NB4 (cell line): ENCODE data around the gene NT5DC1.

Experiments used
- DNase-seq: peaks from one replicate; pipeline ENCODE4 v3.0.0; 2010; ENCODE audit warnings: low read depth
- H3K4me3 ChIP-seq: one replicate; pipeline ENCODE4 v1.5.1; 2011; ENCODE audit warnings: mild to moderate bottlenecking, low read depth, low read length, moderate library complexity
- MAX ChIP-seq: IDR thresholded peaks from 2 replicates; pipeline ENCODE4 v1.6.1; 2011; ENCODE audit warnings: low read depth, low read length
- MYC ChIP-seq: IDR thresholded peaks from 2 replicates; pipeline ENCODE4 v1.6.1; 2011; ENCODE audit warnings: low read depth, low read length
- POLR2A ChIP-seq: IDR thresholded peaks from 2 replicates; pipeline ENCODE4 v1.6.1; 2011; ENCODE audit warnings: mild to moderate bottlenecking; ENCODE audit not compliant: insufficient read length; ENCODE audit errors: extremely low read depth
- TF ChIP-seq, protein P1 (sequence below): IDR thresholded peaks from one replicate; pipeline ENCODE4 v1.5.1; 2012; ENCODE audit warnings: low read depth, low read length

NT5DC1 gene

GRCh38 chr6:116118608-116119007, 18.0 kb downstream of the NT5DC1 start:
- TF ChIP-seq, protein P1, sequence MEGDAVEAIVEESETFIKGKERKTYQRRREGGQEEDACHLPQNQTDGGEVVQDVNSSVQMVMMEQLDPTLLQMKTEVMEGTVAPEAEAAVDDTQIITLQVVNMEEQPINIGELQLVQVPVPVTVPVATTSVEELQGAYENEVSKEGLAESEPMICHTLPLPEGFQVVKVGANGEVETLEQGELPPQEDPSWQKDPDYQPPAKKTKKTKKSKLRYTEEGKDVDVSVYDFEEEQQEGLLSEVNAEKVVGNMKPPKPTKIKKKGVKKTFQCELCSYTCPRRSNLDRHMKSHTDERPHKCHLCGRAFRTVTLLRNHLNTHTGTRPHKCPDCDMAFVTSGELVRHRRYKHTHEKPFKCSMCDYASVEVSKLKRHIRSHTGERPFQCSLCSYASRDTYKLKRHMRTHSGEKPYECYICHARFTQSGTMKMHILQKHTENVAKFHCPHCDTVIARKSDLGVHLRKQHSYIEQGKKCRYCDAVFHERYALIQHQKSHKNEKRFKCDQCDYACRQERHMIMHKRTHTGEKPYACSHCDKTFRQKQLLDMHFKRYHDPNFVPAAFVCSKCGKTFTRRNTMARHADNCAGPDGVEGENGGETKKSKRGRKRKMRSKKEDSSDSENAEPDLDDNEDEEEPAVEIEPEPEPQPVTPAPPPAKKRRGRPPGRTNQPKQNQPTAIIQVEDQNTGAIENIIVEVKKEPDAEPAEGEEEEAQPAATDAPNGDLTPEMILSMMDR: no peak
- TF ChIP-seq MAX: no peak
- no peak for TF ChIP-seq POLR2A
- TF ChIP-seq MYC: no peak
- DNase-seq: no peak
- H3K4me3 ChIP-seq: no peak overlapping the region

DNA sequence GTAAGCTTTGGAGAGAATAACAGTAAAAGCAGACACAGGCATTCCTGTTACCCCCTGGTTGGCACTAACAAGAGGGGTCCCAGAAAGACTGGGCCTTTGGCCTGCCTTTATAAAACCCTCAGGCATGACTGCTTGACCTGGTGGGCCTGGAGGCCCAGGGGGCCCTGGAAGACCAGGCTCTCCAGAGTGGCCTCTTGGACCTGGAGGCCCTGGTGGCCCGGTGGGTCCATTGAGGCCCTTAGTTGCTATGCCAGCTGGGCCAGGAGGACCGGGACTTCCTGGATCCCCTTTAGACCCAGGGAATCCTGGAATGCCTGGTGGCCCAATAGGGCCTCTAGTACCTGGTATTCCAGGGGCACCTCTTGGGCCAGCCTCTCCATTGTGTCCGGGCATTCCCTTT, 19.8 kb downstream of the NT5DC1 start:
- H3K4me3 ChIP-seq: no peak overlapping the region
- DNase-seq: no peak
- TF ChIP-seq MYC (no peak), POLR2A (no peak), MAX (no peak)
- TF ChIP-seq, protein P1: no peak

GRCh38 chr6:116126032-116126431, 25.4 kb downstream of the NT5DC1 start, which contains the start of gene COL10A1:
Gene COL10A1 (minus strand): TSS chr6:116126132. CDS start chr6:116125492, 640 bp downstream.
- TF ChIP-seq MYC (no peak), POLR2A (no peak), MAX (no peak)
- TF ChIP-seq, protein P1: no peak
- DNase-seq: no peak
- H3K4me3 ChIP-seq: no peak within 1 kb of the TSS

GRCh38 chr6:116127771-116128493, 27.3 kb downstream of the NT5DC1 start:
- no peak for DNase-seq
- no peak overlapping the region for H3K4me3 ChIP-seq
- TF ChIP-seq MAX: no peak

DNA sequence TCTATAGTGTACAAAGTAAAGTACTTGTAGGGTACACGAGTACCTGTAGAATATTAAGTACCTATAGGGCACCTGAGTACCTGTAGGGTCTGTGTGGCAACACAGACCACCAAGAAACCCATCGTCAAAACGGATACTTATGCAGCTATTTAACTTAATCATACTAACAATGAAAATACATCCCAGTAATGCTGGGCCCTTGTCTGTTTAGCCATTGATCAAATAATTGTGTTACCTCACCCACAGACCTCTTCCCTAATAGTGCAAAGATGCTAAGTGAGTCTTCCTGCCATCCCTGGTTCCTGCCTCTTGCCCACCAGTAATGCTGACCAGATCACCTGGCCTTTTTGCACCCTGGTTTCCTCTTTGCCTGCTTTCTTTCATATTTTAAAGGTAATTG, 32.8 kb downstream of the NT5DC1 start:
- TF ChIP-seq MAX (no peak), MYC (no peak), POLR2A (no peak)
- TF ChIP-seq, protein P1: no peak
- DNase-seq: no peak
- H3K4me3 ChIP-seq: no peak overlapping the region

- TF ChIP-seq MYC (no peak), MAX (no peak), POLR2A (no peak)
- TF ChIP-seq, protein P1: no peak
- no peak overlapping the region for H3K4me3 ChIP-seq
- no peak for DNase-seq
Measured at GRCh38 chr6:116136373-116136772, 35.7 kb downstream of the NT5DC1 start.
